ENCODE results near the gene SETD1A. TPM values are rescaled to one million over a fixed set of nuclear protein-coding genes. Genes with fewer than 3 reads are reported as not detected.

Gene SETD1A
- total and polyA plus RNA-seq, 2 of the 8 experiments (the other 6 are each of a cell fraction or from before 2014, with no cell fraction given) = 4.8 to 29.0 TPM

GRCh38 chr16:30984669-30985400, 27.3 kb downstream of the SETD1A start, which contains the start of gene HSD3B7:
TSS of gene HSD3B7 (plus strand) at chr16:30985207. CDS start at chr16:30985659, 452 bp downstream.
- Histone ChIP-seq H3K9ac (replicated peaks in 1 of 4; ENCODE audit: extremely low read depth in 1 of 4, low read depth in 3 of 4, low read length in 3 of 4) (peak within 1 kb of the TSS in 2 of 4 experiments; percentile 10 to 20; a peak in 1 of 7 replicates), H3K23ac (ENCODE audit: insufficient read length) (no peak within 1 kb of the TSS), H2BK20ac (ENCODE audit: low read length) (no peak within 1 kb of the TSS), H3K23me2 (ENCODE audit: low read depth, low read length) (peaks cover 3% of the 10 kb centered on the region; the same call in 1 of the 2 replicates), H2AK5ac (ENCODE audit: low read depth, low read length) (no peak within 1 kb of the TSS), H3K4me1 (replicated peaks in 1 of 4; ENCODE audit: control insufficient read depth in 3 of 4, insufficient read depth in 4 of 4, low read length in 3 of 4) (peaks cover 0 to 5% (median 2%) of the 10 kb centered on the region in 4 experiments; a peak in 4 of 7 replicates), H2BK120ac (replicated peaks; ENCODE audit: low read depth, low read length) (no peak within 1 kb of the TSS), H2BK12ac (ENCODE audit: low read depth, low read length) (no peak within 1 kb of the TSS; the same call in 1 of the 2 replicates), H3K36me3 (ENCODE audit: control insufficient read depth in 2 of 4, insufficient read depth in 4 of 4, low read length in 3 of 4) (peaks cover 8 to 23% (median 15%) of the 10 kb centered on the region in 4 experiments; a peak in 6 of 8 replicates), H4K8ac (ENCODE audit: extremely low read depth, insufficient read depth, low read length) (peak within 1 kb of the TSS; percentile 78; the same call in 1 of the 2 replicates), H3K4ac (replicated peaks; ENCODE audit: insufficient read length, low read depth, low read length) (no peak within 1 kb of the TSS), H3K14ac (ENCODE audit: insufficient read length) (no peak within 1 kb of the TSS), H3K4me3 (ENCODE audit: extremely low read depth in 1 of 4, insufficient read depth in 2 of 4, low read depth in 3 of 4, low read length in 4 of 4) (peak within 1 kb of the TSS in 3 of 4 experiments; percentile 20 to 50 (median 40); a peak in 5 of 8 replicates), H3K27ac (ENCODE audit: low read depth, low read length) (no peak within 1 kb of the TSS), H3K4me2 (ENCODE audit: insufficient read depth in 1 of 2, low read depth in 2 of 2, low read length in 2 of 2) (peak within 1 kb of the TSS; percentile 17 to 71; a peak in 3 of 4 replicates), H4K91ac (replicated peaks; ENCODE audit: insufficient read length, low read length) (no peak within 1 kb of the TSS), H4K5ac (ENCODE audit: insufficient read length, low read depth, low read length) (no peak within 1 kb of the TSS), H2BK5ac (ENCODE audit: low read depth, low read length) (peak within 1 kb of the TSS; percentile 78; the same call in 1 of the 2 replicates), H3K9me3 (ENCODE audit: insufficient read depth in 2 of 2, low read depth in 1 of 2, low read length in 1 of 2) (no peaks in the 10 kb centered on the region), H4K20me1 (replicated peaks in 1 of 2; ENCODE audit: control insufficient read depth in 1 of 2, insufficient read depth in 2 of 2, low read length in 2 of 2) (peaks cover 0 to 14% of the 10 kb centered on the region in 2 experiments), H3K79me2 (ENCODE audit: control insufficient read depth in 1 of 2, insufficient read depth in 2 of 2, low read length in 2 of 2) (no peaks in the 10 kb centered on the region), H2BK15ac (ENCODE audit: low read length) (peak within 1 kb of the TSS; percentile 93; the same call in 1 of the 2 replicates), H3K79me1 (ENCODE audit: low read depth, low read length) (no peaks in the 10 kb centered on the region), H3K27me3 (replicated peaks in 1 of 4; ENCODE audit: control insufficient read depth in 3 of 4, extremely low read depth in 1 of 4, insufficient read depth in 3 of 4, low read length in 3 of 4) (no peaks in the 10 kb centered on the region), H3K18ac (ENCODE audit: extremely low read depth, low read length) (peak within 1 kb of the TSS; percentile 38), H2AFZ (ENCODE audit: low read length) (no peak within 1 kb of the TSS), H3K56ac (replicated peaks; ENCODE audit: insufficient read length, low read depth, low read length) (peak within 1 kb of the TSS; percentile 26)
- peak; percentile 74 to 100 for DNase-seq (ENCODE audit: low read depth in 1 of 2, low spot score in 2 of 2)
- 54% methylated on average over 15 of the region's 24 CpGs; no CpG with 5 or more reads in 1 of the 2 experiments for WGBS, 2 experiments (ENCODE audit: extremely low coverage in 1 of 2, insufficient coverage in 1 of 2, insufficient read length in 1 of 2, insufficient replicate concordance in 2 of 2, low coverage in 1 of 2, low lambda C conversion rate in 2 of 2, missing lambda C conversion rate in 1 of 2)
- ChIA-PET CTCF (ENCODE audit: partially characterized antibody) (interaction anchor here (0.6 to 5.5 kb wide), 47 partner anchors 9 to 1297 kb away, joined by 3 to 39 read pairs (median 5); partner anchors contain the start of genes KAT8, PRSS8, STX4 and ZNF646), POLR2A (ENCODE audit: partially characterized antibody) (interaction anchor here (0.6 to 5.9 kb wide), 35 partner anchors 8 to 458 kb away, joined by 3 to 45 read pairs (median 4); partner anchors contain the start of genes KAT8, STX4, VKORC1 and ZNF646)
- FAIRE-seq = no peak
- TF ChIP-seq ASH2L (IDR thresholded peaks at IDR 0.05; ENCODE audit: low read length) = no peak
- 0 out of 2 replicates have a peak, but pooled peaks have one; percentile 16 for TF ChIP-seq POLR2AphosphoS5 (IDR thresholded peaks at IDR 0.05; ENCODE audit: low read depth, low read length)
- TF ChIP-seq GTF2F1 (IDR thresholded peaks at IDR 0.05; ENCODE audit: borderline replicate concordance, low read depth, low read length) = no peak
- TF ChIP-seq SIN3A (conservative IDR thresholded peaks at IDR 0.05 in 1 of 2, IDR thresholded peaks at IDR 0.05 in 1 of 2; ENCODE audit: low read depth in 1 of 2, low read length in 2 of 2) = no peak
- peak; percentile 61 for TF ChIP-seq CREB1 (IDR thresholded peaks at IDR 0.05)
- TF ChIP-seq POLR2A (IDR thresholded peaks at IDR 0.05; ENCODE audit: control extremely low read depth in 1 of 2, low read depth in 2 of 2, low read length in 2 of 2) = peak in 1 of 2 experiments; percentile 60; a peak in 2 of 3 replicates
- 0 out of 2 replicates have a peak, but pooled peaks have one; percentile 49 for TF ChIP-seq RXRA (IDR thresholded peaks at IDR 0.05; ENCODE audit: insufficient read depth, low read depth, low read length)
- peak; percentile 35; the same call in 1 of the 2 replicates for TF ChIP-seq BACH1 (IDR thresholded peaks at IDR 0.05; ENCODE audit: low read length)
- no peak for TF ChIP-seq KDM1A (IDR thresholded peaks at IDR 0.05; ENCODE audit: borderline replicate concordance, low read length)
- peak; percentile 61; the same call in 1 of the 2 replicates for TF ChIP-seq JUND (IDR thresholded peaks at IDR 0.05; ENCODE audit: low read length)
- TF ChIP-seq RBBP5 (IDR thresholded peaks at IDR 0.05; ENCODE audit: borderline replicate concordance, low read depth, low read length) = no peak; the same call in 1 of the 2 replicates
- TF ChIP-seq TEAD4 (IDR thresholded peaks at IDR 0.05; ENCODE audit: low read depth, low read length) = peak; percentile 29; the same call in 1 of the 2 replicates

Data from H1 (cell line).